NB4 (cell line): ENCODE data around the gene TMEM132C.

Experiments
- MYC ChIP-seq: IDR thresholded peaks from 2 replicates; pipeline ENCODE4 v1.6.1; 2011; ENCODE audit warnings: low read depth, low read length
- POLR2A ChIP-seq: IDR thresholded peaks from 2 replicates; pipeline ENCODE4 v1.6.1; 2011; ENCODE audit warnings: mild to moderate bottlenecking; ENCODE audit not compliant: insufficient read length; ENCODE audit errors: extremely low read depth
- TF ChIP-seq, protein P1 (sequence below): IDR thresholded peaks from one replicate; pipeline ENCODE4 v1.5.1; 2012; ENCODE audit warnings: low read depth, low read length
- TF ChIP-seq, protein P2 (sequence below): IDR thresholded peaks from 2 replicates; pipeline ENCODE4 v1.6.1; 2011; ENCODE audit warnings: low read depth, low read length

DNA sequence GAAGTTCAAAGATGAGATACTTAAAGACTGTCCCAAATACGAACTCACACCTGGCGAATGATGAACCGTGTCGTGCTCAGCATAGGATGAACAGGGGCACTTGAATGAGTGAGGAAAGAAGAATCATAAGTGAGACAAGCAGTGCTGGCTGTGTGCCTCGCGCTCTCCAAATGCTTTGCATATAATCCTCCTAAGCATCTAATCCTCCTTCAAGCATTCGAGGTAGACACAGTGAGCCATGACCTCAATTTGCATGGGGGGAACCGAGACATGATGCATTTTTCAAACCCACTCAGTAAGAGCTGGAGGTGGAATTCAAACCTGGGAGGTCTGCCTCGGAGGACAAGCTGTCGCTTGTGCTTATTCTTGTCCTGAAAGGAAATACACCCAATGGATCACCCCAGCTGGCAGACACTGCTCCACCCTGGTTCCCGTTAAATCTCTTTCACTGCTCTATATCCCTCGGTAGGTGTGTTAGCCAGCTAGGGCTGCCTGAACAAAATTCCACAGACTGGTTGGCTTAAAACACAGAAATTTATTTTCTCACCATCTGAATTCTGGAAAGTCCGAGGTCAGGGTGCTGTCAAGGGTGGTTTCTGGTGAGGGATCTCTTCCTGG lies 282.7 kb downstream of the TMEM132C start:
- TF ChIP-seq, protein P1, sequence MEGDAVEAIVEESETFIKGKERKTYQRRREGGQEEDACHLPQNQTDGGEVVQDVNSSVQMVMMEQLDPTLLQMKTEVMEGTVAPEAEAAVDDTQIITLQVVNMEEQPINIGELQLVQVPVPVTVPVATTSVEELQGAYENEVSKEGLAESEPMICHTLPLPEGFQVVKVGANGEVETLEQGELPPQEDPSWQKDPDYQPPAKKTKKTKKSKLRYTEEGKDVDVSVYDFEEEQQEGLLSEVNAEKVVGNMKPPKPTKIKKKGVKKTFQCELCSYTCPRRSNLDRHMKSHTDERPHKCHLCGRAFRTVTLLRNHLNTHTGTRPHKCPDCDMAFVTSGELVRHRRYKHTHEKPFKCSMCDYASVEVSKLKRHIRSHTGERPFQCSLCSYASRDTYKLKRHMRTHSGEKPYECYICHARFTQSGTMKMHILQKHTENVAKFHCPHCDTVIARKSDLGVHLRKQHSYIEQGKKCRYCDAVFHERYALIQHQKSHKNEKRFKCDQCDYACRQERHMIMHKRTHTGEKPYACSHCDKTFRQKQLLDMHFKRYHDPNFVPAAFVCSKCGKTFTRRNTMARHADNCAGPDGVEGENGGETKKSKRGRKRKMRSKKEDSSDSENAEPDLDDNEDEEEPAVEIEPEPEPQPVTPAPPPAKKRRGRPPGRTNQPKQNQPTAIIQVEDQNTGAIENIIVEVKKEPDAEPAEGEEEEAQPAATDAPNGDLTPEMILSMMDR = no peak
- no peak for TF ChIP-seq POLR2A
- no peak for TF ChIP-seq MYC
- TF ChIP-seq, protein P2, sequence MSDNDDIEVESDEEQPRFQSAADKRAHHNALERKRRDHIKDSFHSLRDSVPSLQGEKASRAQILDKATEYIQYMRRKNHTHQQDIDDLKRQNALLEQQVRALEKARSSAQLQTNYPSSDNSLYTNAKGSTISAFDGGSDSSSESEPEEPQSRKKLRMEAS = no peak
